Endothelial cell of umbilical vein (primary cell): ENCODE results near the gene ERGIC1. TPM values are rescaled to one million over a fixed set of nuclear protein-coding genes. Genes with fewer than 3 reads are reported as not detected.

Experiments used
- BruUV-seq: library from RNA; stranded (reverse); fragments of 400-500 nt; replicated peaks from 2 replicates; lab custom pipeline; 2021; lab: Mats Ljungman, UMichigan
- CTCF ChIA-PET: fragments of 300-600, 350-600 bp; sonication (Branson Sonifier 250); formaldehyde crosslinking; loops from one replicate; lab custom pipeline; 2021; ENCODE audit warnings: antibody characterized with exemption, inconsistent platforms; lab: Charles Lee
- POLR2A ChIA-PET: fragments of 300-600, 350-600 bp; sonication (Branson Sonifier 250); formaldehyde crosslinking; loops from one replicate; lab custom pipeline; 2021; ENCODE audit warnings: antibody characterized with exemption, inconsistent platforms; lab: Charles Lee
- DNase-seq: peaks from one replicate; pipeline ENCODE4 v3.0.0-alpha.2; 2011; ENCODE audit warnings: low read depth, low spot score
- FAIRE-seq: peaks from 2 replicates; lab custom pipeline; 2011; peaks lifted over from hg19 to GRCh38; lab: Jason Lieb, UNC
- H2AFZ ChIP-seq: 2 replicates; pipeline ENCODE4 v1.6.0; 2012; ENCODE audit warnings: low read depth, low read length, control low read depth, inconsistent platforms
- H3K27ac ChIP-seq: 2 replicates; pipeline ENCODE4 v1.5.1; 2011; ENCODE audit warnings: low read depth, mild to moderate bottlenecking, control low read depth, low read length, moderate library complexity; ENCODE audit not compliant: insufficient read depth
- H3K27me3 ChIP-seq, 2 experiments: 2 replicates each; pipeline versions ENCODE4 v1.6.0 to v1.6.1; 2011; ENCODE audit warnings: low read length in 2 of 2, mixed read lengths in 1 of 2; ENCODE audit not compliant: control insufficient read depth in 2 of 2, insufficient read depth in 2 of 2
- H3K36me3 ChIP-seq, 2 experiments: 2 replicates in 1 of 2; 3 replicates in 1 of 2; pipeline ENCODE4 v1.5.1; 2011; ENCODE audit warnings: low read length in 2 of 2, mild to moderate bottlenecking in 1 of 2, moderate library complexity in 1 of 2; ENCODE audit not compliant: control insufficient read depth in 2 of 2, insufficient read depth in 2 of 2; ENCODE audit errors: extremely low read depth in 1 of 2
- H3K4me1 ChIP-seq: 3 replicates; pipeline ENCODE4 v1.5.1; 2011; ENCODE audit warnings: mild to moderate bottlenecking, low read length; ENCODE audit not compliant: control insufficient read depth, insufficient read depth; ENCODE audit errors: extremely low read depth
- H3K4me2 ChIP-seq: 2 replicates; pipeline ENCODE4 v1.6.1; 2011; ENCODE audit warnings: low read length, control low read depth, mixed read lengths; ENCODE audit not compliant: insufficient read depth
- H3K4me3 ChIP-seq, 3 experiments: fragments of 200-600 bp in 1 of 3; sonication (generic), shearing (Covaris generic) in 1 of 3; replicated peaks in 1 of 3; 2 replicates each; pipeline ENCODE4 v1.5.1; 2011 to 2016; ENCODE audit warnings: control low read depth in 3 of 3, low read length in 3 of 3, mild to moderate bottlenecking in 2 of 3, inconsistent platforms in 1 of 3, low read depth in 1 of 3, moderate library complexity in 1 of 3; ENCODE audit not compliant: insufficient read depth in 1 of 3
- H3K79me2 ChIP-seq: 2 replicates; pipeline ENCODE4 v1.6.0; 2012; ENCODE audit warnings: low read length, inconsistent platforms; ENCODE audit not compliant: control insufficient read depth, insufficient read depth
- H3K9ac ChIP-seq: replicated peaks from 2 replicates; pipeline ENCODE3; 2011; ENCODE audit warnings: low read length, control low read depth; ENCODE audit not compliant: insufficient read depth; ENCODE audit errors: extremely low read depth
- H3K9me1 ChIP-seq: replicated peaks from 3 replicates; pipeline ENCODE4 v1.6.0; 2011; ENCODE audit warnings: mild to moderate bottlenecking, low read length; ENCODE audit not compliant: control insufficient read depth, insufficient read depth; ENCODE audit errors: extremely low read depth
- H3K9me3 ChIP-seq: replicated peaks from 2 replicates; pipeline ENCODE4 v1.5.1; 2012; ENCODE audit warnings: low read length, inconsistent platforms; ENCODE audit not compliant: control insufficient read depth, insufficient read depth
- H4K20me1 ChIP-seq: replicated peaks from 2 replicates; pipeline ENCODE3; 2011; ENCODE audit warnings: mild to moderate bottlenecking, low read length; ENCODE audit not compliant: control insufficient read depth, insufficient read depth; ENCODE audit errors: extremely low read depth
- EZH2 ChIP-seq: IDR thresholded peaks from 2 replicates; pipeline ENCODE4 v1.6.1; 2012; ENCODE audit warnings: borderline replicate concordance, low read depth, mild to moderate bottlenecking, moderate library complexity, low read length, inconsistent platforms; ENCODE audit not compliant: severe bottlenecking
- FOS ChIP-seq: IDR thresholded peaks from 2 replicates; pipeline ENCODE4 v1.6.1; 2011; ENCODE audit warnings: mild to moderate bottlenecking, low read length, moderate library complexity, borderline replicate concordance; ENCODE audit not compliant: insufficient read depth
- GATA2 ChIP-seq: IDR thresholded peaks from 2 replicates; pipeline ENCODE4 v1.7.0; 2011; ENCODE audit warnings: low read depth, mild to moderate bottlenecking, moderate library complexity, mixed read lengths, low read length; ENCODE audit not compliant: insufficient read length, insufficient read depth
- JUN ChIP-seq: IDR thresholded peaks from 2 replicates; pipeline ENCODE4 v1.6.1; 2011; ENCODE audit warnings: borderline replicate concordance, low read depth; ENCODE audit not compliant: insufficient read length, insufficient read depth
- MYC ChIP-seq: IDR thresholded peaks from one replicate; pipeline ENCODE4 v1.6.1; 2011; ENCODE audit warnings: mild to moderate bottlenecking, low read depth, low read length
- POLR2A ChIP-seq: IDR thresholded peaks from 2 replicates; pipeline ENCODE4 v1.6.1; 2012; ENCODE audit warnings: low read depth, mild to moderate bottlenecking, control low read depth, low read length
- POLR2AphosphoS5 ChIP-seq: IDR thresholded peaks from 2 replicates; pipeline ENCODE4 v1.6.1; 2012; ENCODE audit warnings: low read depth, mild to moderate bottlenecking, control low read depth, low read length, moderate library complexity; ENCODE audit not compliant: insufficient read depth
- dilution Hi-C: fragments of 300-500 bp; cut with MboI; formaldehyde crosslinking; loops from one replicate; pipeline ENCODE4 v1.15.0; 2019; ENCODE audit warnings: low sequenced_read_pairs; ENCODE audit not compliant: extremely low pct_ligation_motif_present
- intact Hi-C: fragments of 100-400 bp; cut with micrococcal nuclease; formaldehyde crosslinking; loops from one replicate; pipeline ENCODE4 v1.10.0; 2022
- polyA plus RNA-seq, 4 experiments: library from polyadenylated mRNA; depleted of rRNA in 3 of 4; stranded (reverse) in 3 of 4; unstranded in 1 of 4; fragments of >200 nt; gene quantifications; 2 replicates each; pipeline versions ENCODE4 v1.2.1 to v1.2.3, GENCODE V29; 2011 to 2012; ENCODE audit warnings: missing spikeins in 1 of 4
- total RNA-seq: library from RNA; stranded (reverse); gene quantifications from 2 replicates; pipeline ENCODE4 v1.2.3, GENCODE V29; 2021
- TF ChIP-seq, protein P1 (sequence below), 2 donors: IDR thresholded peaks; 1 replicate in 1 of 2; 2 replicates in 1 of 2; pipeline ENCODE4 v1.5.1; 2011; ENCODE audit warnings: low read length in 2 of 2, mild to moderate bottlenecking in 2 of 2, moderate library complexity in 2 of 2, control low read depth in 1 of 2, inconsistent platforms in 1 of 2, low read depth in 1 of 2; ENCODE audit not compliant: insufficient read depth in 1 of 2; ENCODE audit errors: extremely low read depth in 1 of 2
- TF ChIP-seq, protein P2 (sequence below): IDR thresholded peaks from 2 replicates; pipeline ENCODE4 v1.6.1; 2011; ENCODE audit not compliant: insufficient read depth, insufficient read length

Gene ERGIC1
- total and polyA plus RNA-seq, 2 donors (not counting 3 experiments of a cell fraction or from before 2014, with no cell fraction given): 105 to 109 TPM

DNA sequence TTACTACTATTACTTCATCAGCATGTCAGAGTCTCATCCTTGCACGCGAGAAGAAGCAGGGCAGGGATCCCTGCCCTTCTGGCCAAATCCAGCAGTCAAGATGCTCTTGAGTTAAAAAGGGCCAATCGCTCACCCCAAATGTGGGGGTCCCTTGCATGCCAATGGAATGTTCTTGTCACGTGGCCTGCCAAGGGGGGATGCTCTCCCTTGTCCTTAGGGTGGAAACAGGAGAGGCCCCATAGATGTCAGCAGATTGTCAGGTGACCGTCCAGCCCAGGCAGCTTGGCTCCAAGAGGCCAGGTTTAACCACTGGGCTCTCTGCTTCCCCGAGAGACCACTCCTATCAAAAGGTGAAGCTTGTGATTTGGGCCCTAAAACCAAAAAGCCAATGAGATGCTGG, 37.7 kb upstream of the ERGIC1 start:
- intact Hi-C loops: no loop called here
- CTCF ChIA-PET: interaction anchor here (1.3 to 4.5 kb wide), 5 partner anchors 12 to 81 kb away, joined by 4 to 44 read pairs (median 5); partner anchors contain the start of gene DUSP1
- dilution Hi-C loops: no loop called here
- Histone ChIP-seq H3K9me1 (no peaks in the 10 kb centered on the region), H3K4me3 (no peak overlapping the region), H3K36me3 (no peaks in the 10 kb centered on the region), H3K9ac (no peak overlapping the region), H4K20me1 (no peaks in the 10 kb centered on the region), H3K4me1 (peaks cover 48% of the 10 kb centered on the region), H3K27me3 (no peaks in the 10 kb centered on the region), H3K9me3 (no peaks in the 10 kb centered on the region), H3K4me2 (no peak overlapping the region), H3K79me2 (no peaks in the 10 kb centered on the region), H3K27ac (no peak overlapping the region), H2AFZ (no peak overlapping the region)
- no TSS peak for BruUV-seq
- TF ChIP-seq GATA2: no peak
- TF ChIP-seq, protein P1, sequence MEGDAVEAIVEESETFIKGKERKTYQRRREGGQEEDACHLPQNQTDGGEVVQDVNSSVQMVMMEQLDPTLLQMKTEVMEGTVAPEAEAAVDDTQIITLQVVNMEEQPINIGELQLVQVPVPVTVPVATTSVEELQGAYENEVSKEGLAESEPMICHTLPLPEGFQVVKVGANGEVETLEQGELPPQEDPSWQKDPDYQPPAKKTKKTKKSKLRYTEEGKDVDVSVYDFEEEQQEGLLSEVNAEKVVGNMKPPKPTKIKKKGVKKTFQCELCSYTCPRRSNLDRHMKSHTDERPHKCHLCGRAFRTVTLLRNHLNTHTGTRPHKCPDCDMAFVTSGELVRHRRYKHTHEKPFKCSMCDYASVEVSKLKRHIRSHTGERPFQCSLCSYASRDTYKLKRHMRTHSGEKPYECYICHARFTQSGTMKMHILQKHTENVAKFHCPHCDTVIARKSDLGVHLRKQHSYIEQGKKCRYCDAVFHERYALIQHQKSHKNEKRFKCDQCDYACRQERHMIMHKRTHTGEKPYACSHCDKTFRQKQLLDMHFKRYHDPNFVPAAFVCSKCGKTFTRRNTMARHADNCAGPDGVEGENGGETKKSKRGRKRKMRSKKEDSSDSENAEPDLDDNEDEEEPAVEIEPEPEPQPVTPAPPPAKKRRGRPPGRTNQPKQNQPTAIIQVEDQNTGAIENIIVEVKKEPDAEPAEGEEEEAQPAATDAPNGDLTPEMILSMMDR (IDR thresholded peaks at IDR 0.05; ENCODE audit: extremely low read depth in 1 of 2, insufficient read depth in 1 of 2, low read depth in 1 of 2, low read length in 2 of 2): no peak
- no peak for TF ChIP-seq POLR2A
- TF ChIP-seq FOS: no peak
- TF ChIP-seq EZH2: no peak
- TF ChIP-seq, protein P2, sequence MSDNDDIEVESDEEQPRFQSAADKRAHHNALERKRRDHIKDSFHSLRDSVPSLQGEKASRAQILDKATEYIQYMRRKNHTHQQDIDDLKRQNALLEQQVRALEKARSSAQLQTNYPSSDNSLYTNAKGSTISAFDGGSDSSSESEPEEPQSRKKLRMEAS: no peak
- TF ChIP-seq MYC: no peak
- no peak for TF ChIP-seq JUN
- no peak for TF ChIP-seq POLR2AphosphoS5
- no peak for FAIRE-seq
- POLR2A ChIA-PET: interaction anchor here (1.7 kb wide), 1 partner anchor 25 kb away, joined by 15 read pairs; the partner anchor contains the start of gene DUSP1
- DNase-seq: no peak
